ENCODE data around the gene SCIMP. TPM values are rescaled to one million over a fixed set of nuclear protein-coding genes. Genes with fewer than 3 reads are reported as not detected.
"Not testable (repeated sequence)": the region's sequence is repeated elsewhere in the genome, so short reads cannot be mapped to it uniquely, and the experiment has no call there.

SCIMP gene
- total RNA-seq, 1 donor from 2014 or later: not detected

DNA sequence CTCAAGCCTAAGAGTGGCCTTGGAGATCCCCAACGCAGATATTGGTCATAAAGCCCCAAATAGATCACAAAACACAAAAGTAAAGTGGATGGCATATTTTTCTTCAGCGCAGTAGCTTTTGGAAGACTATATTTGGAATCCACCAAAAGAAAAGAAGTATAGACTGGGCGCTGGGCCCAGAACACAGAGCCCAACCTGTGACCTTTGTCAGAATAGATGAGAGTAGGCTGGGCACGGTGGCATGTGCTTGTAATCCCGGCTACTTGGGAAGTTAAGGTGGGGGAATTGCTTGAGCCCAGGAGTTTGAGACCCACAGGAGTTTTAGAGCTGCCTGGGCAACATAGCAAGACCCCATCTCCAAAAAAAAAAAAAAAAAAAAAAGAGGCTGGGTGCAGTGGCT, 14.6 kb downstream of the SCIMP start:
- TF ChIP-seq, protein P1, sequence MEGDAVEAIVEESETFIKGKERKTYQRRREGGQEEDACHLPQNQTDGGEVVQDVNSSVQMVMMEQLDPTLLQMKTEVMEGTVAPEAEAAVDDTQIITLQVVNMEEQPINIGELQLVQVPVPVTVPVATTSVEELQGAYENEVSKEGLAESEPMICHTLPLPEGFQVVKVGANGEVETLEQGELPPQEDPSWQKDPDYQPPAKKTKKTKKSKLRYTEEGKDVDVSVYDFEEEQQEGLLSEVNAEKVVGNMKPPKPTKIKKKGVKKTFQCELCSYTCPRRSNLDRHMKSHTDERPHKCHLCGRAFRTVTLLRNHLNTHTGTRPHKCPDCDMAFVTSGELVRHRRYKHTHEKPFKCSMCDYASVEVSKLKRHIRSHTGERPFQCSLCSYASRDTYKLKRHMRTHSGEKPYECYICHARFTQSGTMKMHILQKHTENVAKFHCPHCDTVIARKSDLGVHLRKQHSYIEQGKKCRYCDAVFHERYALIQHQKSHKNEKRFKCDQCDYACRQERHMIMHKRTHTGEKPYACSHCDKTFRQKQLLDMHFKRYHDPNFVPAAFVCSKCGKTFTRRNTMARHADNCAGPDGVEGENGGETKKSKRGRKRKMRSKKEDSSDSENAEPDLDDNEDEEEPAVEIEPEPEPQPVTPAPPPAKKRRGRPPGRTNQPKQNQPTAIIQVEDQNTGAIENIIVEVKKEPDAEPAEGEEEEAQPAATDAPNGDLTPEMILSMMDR (conservative IDR thresholded peaks at IDR 0.05; ENCODE audit: low read depth, low read length): no peak
- H3K4me3 ChIP-seq (ENCODE audit: low read depth, low read length): no peak overlapping the region
- DNase-seq (ENCODE audit: low read depth): no peak

DNA sequence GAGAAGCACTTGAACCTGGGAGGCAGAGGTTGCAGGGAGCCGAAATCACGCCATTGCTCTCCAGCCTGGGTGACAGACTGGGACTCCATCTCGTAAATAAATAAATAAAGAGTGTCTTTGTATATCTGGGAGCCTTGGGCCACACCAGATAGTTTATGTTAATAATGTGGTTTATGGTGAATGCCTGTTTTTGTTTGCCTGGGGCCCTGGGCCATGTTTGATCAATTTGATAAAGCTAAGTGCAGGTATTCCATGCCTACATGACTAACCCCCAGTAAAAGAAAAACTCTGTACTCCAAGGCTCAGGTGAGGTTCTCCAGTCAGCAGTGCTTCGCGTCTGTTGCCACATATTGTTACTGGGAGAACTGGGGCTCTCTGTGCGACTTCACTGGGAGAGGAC, 15.1 kb downstream of the SCIMP start:
- TF ChIP-seq, protein P1 (conservative IDR thresholded peaks at IDR 0.05; ENCODE audit: low read depth, low read length): no peak
- DNase-seq (ENCODE audit: low read depth): no peak
- no peak overlapping the region for H3K4me3 ChIP-seq (ENCODE audit: low read depth, low read length)

- not testable (repeated sequence) for DNase-seq (ENCODE audit: low read depth); H3K4me3 ChIP-seq (ENCODE audit: low read depth, low read length)
Measured at GRCh38 chr17:5217562-5217961, 17.1 kb downstream of the SCIMP start.

DNA sequence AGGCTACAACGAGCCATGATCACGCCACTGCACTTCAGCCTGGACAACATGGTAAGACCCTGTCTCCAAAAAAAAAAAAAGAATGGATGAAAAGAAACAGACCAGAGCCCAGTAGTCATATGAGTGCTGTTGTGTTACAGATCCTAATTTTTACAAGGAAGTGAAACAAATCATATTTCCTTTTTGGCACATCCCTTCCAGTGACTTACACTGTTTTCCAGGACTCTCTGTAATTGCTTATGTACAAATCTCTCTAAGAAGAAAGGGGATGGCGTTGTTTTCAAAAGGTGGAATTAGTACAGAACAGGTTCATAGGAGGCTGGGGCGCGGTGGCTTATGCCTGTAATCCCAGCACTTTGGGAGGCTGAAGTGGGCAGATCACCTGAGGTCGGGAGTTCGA, 23.2 kb downstream of the SCIMP start:
- TF ChIP-seq, protein P1 (conservative IDR thresholded peaks at IDR 0.05; ENCODE audit: low read depth, low read length): no peak
- H3K4me3 ChIP-seq (ENCODE audit: low read depth, low read length): no peak overlapping the region
- no peak for DNase-seq (ENCODE audit: low read depth)

- TF ChIP-seq, protein P1 (conservative IDR thresholded peaks at IDR 0.05; ENCODE audit: low read depth, low read length): no peak
- no peak overlapping the region for H3K4me3 ChIP-seq (ENCODE audit: low read depth, low read length)
- no peak for DNase-seq (ENCODE audit: low read depth)
Measured at GRCh38 chr17:5210614-5211252, 23.9 kb downstream of the SCIMP start.

DNA sequence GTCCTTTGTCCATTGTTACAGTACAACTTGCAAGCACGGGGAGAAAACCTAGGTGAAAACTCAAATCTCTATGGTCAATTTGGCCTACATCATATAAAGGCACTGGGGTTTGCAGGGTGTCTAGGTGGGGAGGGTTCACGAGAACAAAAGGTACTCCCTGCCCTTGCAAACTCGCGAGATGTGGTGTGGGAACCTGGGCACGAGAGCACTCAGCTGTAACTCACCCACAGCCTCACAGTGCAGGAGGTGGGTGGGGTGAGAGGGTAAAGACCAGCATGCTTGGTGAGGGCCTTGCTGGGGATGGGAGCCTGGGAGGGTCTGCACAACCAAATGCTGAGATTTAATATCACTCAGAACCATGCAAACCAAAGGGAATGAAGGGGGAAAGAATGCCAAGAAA, 24.6 kb downstream of the SCIMP start:
- H3K4me3 ChIP-seq (ENCODE audit: low read depth, low read length): no peak overlapping the region
- no peak for DNase-seq (ENCODE audit: low read depth)
- TF ChIP-seq, protein P1 (conservative IDR thresholded peaks at IDR 0.05; ENCODE audit: low read depth, low read length): no peak

DNA sequence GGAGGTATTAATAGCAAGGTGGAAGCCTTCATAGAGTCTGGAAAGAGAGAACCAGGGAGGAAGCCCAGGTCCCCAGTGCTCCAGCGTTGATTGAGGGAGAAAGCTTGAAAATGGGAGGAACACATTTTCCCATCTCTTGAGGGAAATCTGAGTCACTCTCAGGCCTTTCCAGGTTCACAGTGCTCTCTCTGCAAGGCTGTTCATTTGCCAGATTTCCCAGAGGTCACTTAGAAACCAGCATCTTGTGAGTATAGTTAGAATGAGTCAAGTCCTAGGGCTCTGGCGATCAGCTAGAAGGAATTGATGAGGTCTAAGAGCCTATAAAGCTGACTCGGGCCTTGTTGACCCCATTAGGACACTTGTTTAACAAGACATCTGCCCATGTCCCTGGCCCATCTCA, 25.3 kb downstream of the SCIMP start:
- no peak overlapping the region for H3K4me3 ChIP-seq (ENCODE audit: low read depth, low read length)
- TF ChIP-seq, protein P1 (conservative IDR thresholded peaks at IDR 0.05; ENCODE audit: low read depth, low read length): no peak
- no peak for DNase-seq (ENCODE audit: low read depth)

Measured in epithelial cell of proximal tubule (primary cell).